Measurements from ENCODE around the gene TRPM3.

Gene TRPM3

GRCh38 chr9:71115448-71115975 is 5.9 kb downstream of the TRPM3 start:
- H3K27me3 ChIP-seq (replicated peaks): no peaks in the 10 kb centered on the region
- DNase-seq: no peak
- H3K36me3 ChIP-seq (replicated peaks): no peaks in the 10 kb centered on the region
- no peak for TF ChIP-seq CTCF (IDR thresholded peaks at IDR 0.05; ENCODE audit: low read depth, low read length, missing control alignments)
- in situ Hi-C loops (cut with HindIII; ENCODE audit: low pct_ligation_motif_present, low sequenced_read_pairs): no loop called here
- H3K27ac ChIP-seq: no peak overlapping the region
- no peak overlapping the region for H3K4me3 ChIP-seq (ENCODE audit: low read depth, low read length)

- Histone ChIP-seq H3K27me3 (replicated peaks) (no peaks in the 10 kb centered on the region), H3K4me3 (ENCODE audit: low read depth, low read length) (no peak overlapping the region), H3K27ac (no peak overlapping the region), H3K36me3 (replicated peaks) (no peaks in the 10 kb centered on the region)
- TF ChIP-seq CTCF (IDR thresholded peaks at IDR 0.05; ENCODE audit: low read depth, low read length, missing control alignments): no peak
- DNase-seq: no peak
- in situ Hi-C loops (cut with HindIII; ENCODE audit: low pct_ligation_motif_present, low sequenced_read_pairs): no loop called here
These were observed 8.6 kb downstream of the TRPM3 start for GRCh38 chr9:71112866-71113265.

GRCh38 chr9:71108937-71109336 is 12.5 kb downstream of the TRPM3 start:
- H3K27me3 ChIP-seq (replicated peaks): no peaks in the 10 kb centered on the region
- no peak overlapping the region for H3K4me3 ChIP-seq (ENCODE audit: low read depth, low read length)
- H3K27ac ChIP-seq: no peak overlapping the region
- H3K36me3 ChIP-seq (replicated peaks): no peaks in the 10 kb centered on the region
- in situ Hi-C loops (cut with HindIII; ENCODE audit: low pct_ligation_motif_present, low sequenced_read_pairs): no loop called here
- TF ChIP-seq CTCF (IDR thresholded peaks at IDR 0.05; ENCODE audit: low read depth, low read length, missing control alignments): no peak
- DNase-seq: no peak

- no peaks in the 10 kb centered on the region for H3K36me3 ChIP-seq (replicated peaks)
- no peaks in the 10 kb centered on the region for H3K27me3 ChIP-seq (replicated peaks)
- DNase-seq: no peak
- no peak overlapping the region for H3K4me3 ChIP-seq (ENCODE audit: low read depth, low read length)
- in situ Hi-C loops (cut with HindIII; ENCODE audit: low pct_ligation_motif_present, low sequenced_read_pairs): no loop called here
- H3K27ac ChIP-seq: no peak overlapping the region
- no peak for TF ChIP-seq CTCF (IDR thresholded peaks at IDR 0.05; ENCODE audit: low read depth, low read length, missing control alignments)
These were observed 14.4 kb downstream of the TRPM3 start for GRCh38 chr9:71106992-71107391.

- in situ Hi-C loops (cut with HindIII; ENCODE audit: low pct_ligation_motif_present, low sequenced_read_pairs): no loop called here
- no peak overlapping the region for H3K4me3 ChIP-seq (ENCODE audit: low read depth, low read length)
- no peaks in the 10 kb centered on the region for H3K36me3 ChIP-seq (replicated peaks)
- no peak for DNase-seq
- H3K27ac ChIP-seq: no peak overlapping the region
- no peak for TF ChIP-seq CTCF (IDR thresholded peaks at IDR 0.05; ENCODE audit: low read depth, low read length, missing control alignments)
- H3K27me3 ChIP-seq (replicated peaks): no peaks in the 10 kb centered on the region
These were observed 16.2 kb downstream of the TRPM3 start for GRCh38 chr9:71105192-71105591.

GRCh38 chr9:71098801-71099200 is 22.6 kb downstream of the TRPM3 start:
- H3K4me3 ChIP-seq (ENCODE audit: low read depth, low read length): no peak overlapping the region
- H3K36me3 ChIP-seq (replicated peaks): no peaks in the 10 kb centered on the region
- TF ChIP-seq CTCF (IDR thresholded peaks at IDR 0.05; ENCODE audit: low read depth, low read length, missing control alignments): no peak
- in situ Hi-C loops (cut with HindIII; ENCODE audit: low pct_ligation_motif_present, low sequenced_read_pairs): no loop called here
- no peaks in the 10 kb centered on the region for H3K27me3 ChIP-seq (replicated peaks)
- DNase-seq: no peak
- H3K27ac ChIP-seq: no peak overlapping the region
